Body of pancreas (tissue), 4 donors: Measurements from ENCODE around the gene RTN4IP1.

Source experiments
- POLR2A ChIP-seq, 3 donors: fragments of 450-650 bp; IDR thresholded peaks; one replicate each; pipeline ENCODE4 v1.6.1; 2016; ENCODE audit warnings: antibody characterized with exemption in 3 of 3, mild to moderate bottlenecking in 2 of 3
- TF ChIP-seq, protein P1 (sequence below), 7 experiments: fragments of 450-650 bp in 4 of 7; fragments of 200-600 bp in 3 of 7; sonication (generic) in 3 of 7; IDR thresholded peaks; one replicate each; pipeline ENCODE4 v1.5.1; 2016 to 2019; ENCODE audit warnings: antibody characterized with exemption in 7 of 7

DNA sequence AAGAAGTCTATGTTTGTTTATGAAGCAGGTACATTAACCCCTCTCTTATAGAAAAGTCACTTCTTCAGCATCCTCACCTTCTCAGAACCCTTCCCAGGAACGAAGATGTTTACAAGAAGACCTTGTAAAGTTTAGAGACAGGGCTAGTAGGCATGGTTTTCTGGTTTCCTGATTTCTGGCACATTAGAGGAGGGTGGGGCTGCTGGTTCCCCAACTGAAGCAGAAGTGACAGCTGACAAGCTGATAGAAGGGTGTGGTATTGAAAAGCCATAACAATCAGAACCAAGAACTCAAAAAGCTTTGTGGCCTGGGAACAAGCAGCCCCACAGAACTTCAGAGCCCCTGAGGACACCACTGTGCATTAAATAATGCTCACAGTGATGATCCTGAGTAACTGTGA lies 91.2 kb downstream of the RTN4IP1 start:
- TF ChIP-seq, protein P1, sequence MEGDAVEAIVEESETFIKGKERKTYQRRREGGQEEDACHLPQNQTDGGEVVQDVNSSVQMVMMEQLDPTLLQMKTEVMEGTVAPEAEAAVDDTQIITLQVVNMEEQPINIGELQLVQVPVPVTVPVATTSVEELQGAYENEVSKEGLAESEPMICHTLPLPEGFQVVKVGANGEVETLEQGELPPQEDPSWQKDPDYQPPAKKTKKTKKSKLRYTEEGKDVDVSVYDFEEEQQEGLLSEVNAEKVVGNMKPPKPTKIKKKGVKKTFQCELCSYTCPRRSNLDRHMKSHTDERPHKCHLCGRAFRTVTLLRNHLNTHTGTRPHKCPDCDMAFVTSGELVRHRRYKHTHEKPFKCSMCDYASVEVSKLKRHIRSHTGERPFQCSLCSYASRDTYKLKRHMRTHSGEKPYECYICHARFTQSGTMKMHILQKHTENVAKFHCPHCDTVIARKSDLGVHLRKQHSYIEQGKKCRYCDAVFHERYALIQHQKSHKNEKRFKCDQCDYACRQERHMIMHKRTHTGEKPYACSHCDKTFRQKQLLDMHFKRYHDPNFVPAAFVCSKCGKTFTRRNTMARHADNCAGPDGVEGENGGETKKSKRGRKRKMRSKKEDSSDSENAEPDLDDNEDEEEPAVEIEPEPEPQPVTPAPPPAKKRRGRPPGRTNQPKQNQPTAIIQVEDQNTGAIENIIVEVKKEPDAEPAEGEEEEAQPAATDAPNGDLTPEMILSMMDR (IDR thresholded peaks at IDR 0.05), result no peak
- TF ChIP-seq POLR2A (IDR thresholded peaks at IDR 0.05), result no peak
